GM23338 (cell line): ENCODE results near the gene DRGX. TPM values are rescaled to one million over a fixed set of nuclear protein-coding genes. Genes with fewer than 3 reads are reported as not detected.

Experiments used
- ATAC-seq: fragments of 200-7000 bp; cut with Tn5 transposase; 3 replicates; pipeline ENCODE4 v1.9.1; 2020
- DNase-seq: peaks from one replicate; pipeline ENCODE4 v3.0.0-alpha.2; 2015; ENCODE audit warnings: low spot score
- H2AFZ ChIP-seq: fragments of 200-600 bp; sonication (generic); 2 replicates; pipeline ENCODE4 v1.8.0; 2016; ENCODE audit warnings: antibody characterized with exemption, mild to moderate bottlenecking, moderate library complexity
- H3F3A ChIP-seq: fragments of 200-600 bp; sonication (generic); replicated peaks from 2 replicates; pipeline ENCODE4 v1.8.0; 2017; ENCODE audit warnings: antibody characterized with exemption, mixed run types, low read depth
- H3K27ac ChIP-seq: fragments of 200-600 bp; sonication (generic); 2 replicates; pipeline ENCODE4 v1.6.1; 2016; ENCODE audit warnings: low read depth
- H3K27me3 ChIP-seq: fragments of 200-600 bp; sonication (generic); 2 replicates; pipeline ENCODE4 v1.8.0; 2016; ENCODE audit warnings: mild to moderate bottlenecking, mixed run types, moderate library complexity; ENCODE audit not compliant: insufficient read depth
- H3K36me3 ChIP-seq: fragments of 200-600 bp; sonication (generic); 2 replicates; pipeline ENCODE4 v1.8.0; 2016; ENCODE audit warnings: mild to moderate bottlenecking; ENCODE audit not compliant: insufficient read depth
- H3K4me1 ChIP-seq: fragments of 200-600 bp; sonication (generic); 2 replicates; pipeline ENCODE4 v1.8.0; 2016; ENCODE audit warnings: mild to moderate bottlenecking, moderate library complexity; ENCODE audit not compliant: insufficient read depth
- H3K4me2 ChIP-seq: fragments of 200-600 bp; sonication (generic); 2 replicates; pipeline ENCODE4 v1.7.1; 2017; ENCODE audit warnings: mixed run types
- H3K4me3 ChIP-seq: fragments of 200-600 bp; sonication (generic); 2 replicates; pipeline ENCODE4 v1.6.1; 2016; ENCODE audit warnings: mixed run types
- H3K79me2 ChIP-seq: fragments of 200-600 bp; sonication (generic); replicated peaks from 2 replicates; pipeline ENCODE4 v1.8.0; 2017; ENCODE audit warnings: mild to moderate bottlenecking; ENCODE audit not compliant: insufficient read depth
- H3K9me2 ChIP-seq: fragments of 200-600 bp; sonication (generic); 2 replicates; pipeline ENCODE4 v1.8.0; 2017; ENCODE audit not compliant: insufficient read depth
- H4K20me1 ChIP-seq: fragments of 200-600 bp; sonication (generic); replicated peaks from 2 replicates; pipeline ENCODE4 v1.8.0; 2017; ENCODE audit warnings: mild to moderate bottlenecking; ENCODE audit not compliant: insufficient read depth
- H3K27ac Mint-ChIP-seq: 2 replicates; pipeline ENCODE4 v1.8.0; 2020; ENCODE audit warnings: inconsistent platforms, mild to moderate bottlenecking, moderate library complexity, mixed read lengths
- H3K27me3 Mint-ChIP-seq: 3 replicates; pipeline ENCODE4 v1.8.0; 2022; ENCODE audit warnings: low read depth, mild to moderate bottlenecking, moderate library complexity, mixed read lengths, inconsistent platforms; ENCODE audit not compliant: insufficient read depth, poor library complexity
- H3K36me3 Mint-ChIP-seq: 3 replicates; pipeline ENCODE4 v1.8.0; 2021; ENCODE audit warnings: low read depth, mild to moderate bottlenecking, inconsistent platforms, moderate library complexity, mixed read lengths
- H3K4me1 Mint-ChIP-seq: 3 replicates; pipeline ENCODE4 v1.8.0; 2020; ENCODE audit warnings: mild to moderate bottlenecking, inconsistent platforms, mixed read lengths
- H3K4me3 Mint-ChIP-seq: 3 replicates; pipeline ENCODE4 v1.8.0; 2021; ENCODE audit warnings: moderate library complexity, mild to moderate bottlenecking, inconsistent platforms, mixed read lengths
- H3K9me3 Mint-ChIP-seq: 3 replicates; pipeline ENCODE4 v1.8.0; 2020; ENCODE audit warnings: moderate library complexity, mild to moderate bottlenecking, inconsistent platforms, mixed read lengths
- EZH2 ChIP-seq: fragments of 200-600 bp; sonication (generic); IDR thresholded peaks from one replicate; pipeline ENCODE4 v1.8.0; 2017; ENCODE audit warnings: antibody characterized with exemption, mild to moderate bottlenecking, low read depth; ENCODE audit not compliant: unreplicated experiment
- ZNF114 ChIP-seq: fragments of 250-450 bp; sonication (Bioruptor Pico); IDR thresholded peaks from 2 replicates; pipeline ENCODE4 v1.5.0; 2020; ENCODE audit warnings: mild to moderate bottlenecking, moderate library complexity
- polyA plus RNA-seq: library from polyadenylated mRNA; unstranded; fragments of >200 nt; fragmentation: Nextera tagmentation; extraction: Ambion mirVana; gene quantifications from 2 replicates; pipeline ENCODE4 v1.2.1, GENCODE V29; 2016
- total RNA-seq: library from RNA; depleted of rRNA; stranded (reverse); fragments of >200 nt; shearing (Covaris generic); gene quantifications from 2 replicates; pipeline ENCODE4 v1.2.3, GENCODE V29; 2014
- TF ChIP-seq, protein P1 (sequence below), 2 experiments: fragments of 200-600 bp in 1 of 2; sonication (generic) in 1 of 2; conservative IDR thresholded peaks; 2 replicates each; pipeline versions ENCODE4 v1.5.1 to v1.6.1; 2016 to 2017; ENCODE audit warnings: antibody characterized with exemption in 2 of 2, low read depth in 2 of 2, mild to moderate bottlenecking in 2 of 2, moderate library complexity in 1 of 2
- TF ChIP-seq, protein P2 (sequence below): IDR thresholded peaks from one replicate; pipeline ENCODE4 v1.6.1; 2018; ENCODE audit warnings: antibody characterized with exemption; ENCODE audit not compliant: unreplicated experiment
- TF ChIP-seq, protein P3 (sequence below): IDR thresholded peaks from 2 replicates; pipeline ENCODE4 v1.6.1; 2016; ENCODE audit warnings: antibody characterized with exemption
- TF ChIP-seq, protein P4 (sequence below): fragments of 250-450 bp; sonication (Bioruptor Pico); IDR thresholded peaks from 2 replicates; pipeline ENCODE4 v1.5.0; 2020; ENCODE audit warnings: mild to moderate bottlenecking, moderate library complexity

Gene DRGX
- total and polyA plus RNA-seq, 2 experiments from 2014 or later = not detected

DNA sequence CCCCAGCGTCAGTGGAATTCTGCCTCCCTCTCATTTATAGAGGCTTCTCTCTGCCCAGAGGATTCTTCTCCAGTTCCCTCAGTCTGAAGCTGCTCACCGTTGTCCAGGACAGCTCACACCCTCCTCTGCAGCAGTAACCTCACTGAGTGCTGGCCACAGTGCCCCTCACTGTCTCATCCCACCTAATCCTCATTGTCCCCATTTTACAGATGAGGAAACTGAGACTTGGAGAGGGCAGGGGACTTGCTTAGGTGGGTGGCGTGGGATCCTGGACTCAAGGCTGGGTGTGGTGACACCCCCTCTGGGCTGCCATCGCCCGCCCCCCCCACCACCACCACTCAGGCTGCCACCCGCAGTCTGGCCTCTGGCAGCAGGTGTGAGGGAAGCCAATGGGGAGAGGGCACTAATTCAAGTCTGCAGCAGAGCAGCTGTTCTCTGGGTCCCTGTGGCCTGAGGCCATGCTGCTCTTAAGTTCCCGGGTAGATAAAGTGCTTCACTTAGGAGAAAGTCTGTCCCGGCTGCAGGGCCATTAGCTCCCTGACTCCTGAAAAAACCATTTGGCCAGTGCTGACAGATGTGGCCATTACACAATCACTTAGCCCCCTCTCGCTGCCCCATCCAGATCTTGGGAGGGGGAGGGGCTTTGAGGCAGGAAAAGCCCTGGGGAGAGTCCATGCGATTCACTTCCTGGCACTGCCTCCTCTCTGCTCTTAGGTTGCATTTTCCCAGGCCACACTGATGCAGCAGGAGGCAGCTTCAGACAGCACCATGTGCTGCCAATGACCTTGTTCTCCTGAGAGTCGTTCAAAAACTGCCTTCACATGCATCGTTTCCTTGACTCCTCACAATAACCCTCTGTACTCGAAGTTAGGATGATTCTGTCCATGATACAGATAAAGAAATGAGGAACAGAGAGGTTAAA, 36.3 kb downstream of the DRGX start:
- Histone ChIP-seq H3K4me2 (0 out of 2 replicates have a peak overlapping the region, but pooled peaks have one; percentile 38), H3F3A (no peaks in the 10 kb centered on the region), H3K79me2 (no peaks in the 10 kb centered on the region), H3K27ac (no peak overlapping the region; the same call in 1 of the 2 replicates), H2AFZ (peak overlapping the region; percentile 95), H3K4me1 (peaks cover 11% of the 10 kb centered on the region), H3K36me3 (no peaks in the 10 kb centered on the region), H4K20me1 (no peaks in the 10 kb centered on the region), H3K27me3 (no peaks in the 10 kb centered on the region), H3K9me2 (no peaks in the 10 kb centered on the region), H3K4me3 (no peak overlapping the region)
- TF ChIP-seq, protein P1, sequence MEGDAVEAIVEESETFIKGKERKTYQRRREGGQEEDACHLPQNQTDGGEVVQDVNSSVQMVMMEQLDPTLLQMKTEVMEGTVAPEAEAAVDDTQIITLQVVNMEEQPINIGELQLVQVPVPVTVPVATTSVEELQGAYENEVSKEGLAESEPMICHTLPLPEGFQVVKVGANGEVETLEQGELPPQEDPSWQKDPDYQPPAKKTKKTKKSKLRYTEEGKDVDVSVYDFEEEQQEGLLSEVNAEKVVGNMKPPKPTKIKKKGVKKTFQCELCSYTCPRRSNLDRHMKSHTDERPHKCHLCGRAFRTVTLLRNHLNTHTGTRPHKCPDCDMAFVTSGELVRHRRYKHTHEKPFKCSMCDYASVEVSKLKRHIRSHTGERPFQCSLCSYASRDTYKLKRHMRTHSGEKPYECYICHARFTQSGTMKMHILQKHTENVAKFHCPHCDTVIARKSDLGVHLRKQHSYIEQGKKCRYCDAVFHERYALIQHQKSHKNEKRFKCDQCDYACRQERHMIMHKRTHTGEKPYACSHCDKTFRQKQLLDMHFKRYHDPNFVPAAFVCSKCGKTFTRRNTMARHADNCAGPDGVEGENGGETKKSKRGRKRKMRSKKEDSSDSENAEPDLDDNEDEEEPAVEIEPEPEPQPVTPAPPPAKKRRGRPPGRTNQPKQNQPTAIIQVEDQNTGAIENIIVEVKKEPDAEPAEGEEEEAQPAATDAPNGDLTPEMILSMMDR (conservative IDR thresholded peaks at IDR 0.05; ENCODE audit: low read depth in 2 of 2) = 0 out of 4 replicates have a peak, but pooled peaks of 1 of the 2 experiments have one; percentile 8
- TF ChIP-seq, protein P2, sequence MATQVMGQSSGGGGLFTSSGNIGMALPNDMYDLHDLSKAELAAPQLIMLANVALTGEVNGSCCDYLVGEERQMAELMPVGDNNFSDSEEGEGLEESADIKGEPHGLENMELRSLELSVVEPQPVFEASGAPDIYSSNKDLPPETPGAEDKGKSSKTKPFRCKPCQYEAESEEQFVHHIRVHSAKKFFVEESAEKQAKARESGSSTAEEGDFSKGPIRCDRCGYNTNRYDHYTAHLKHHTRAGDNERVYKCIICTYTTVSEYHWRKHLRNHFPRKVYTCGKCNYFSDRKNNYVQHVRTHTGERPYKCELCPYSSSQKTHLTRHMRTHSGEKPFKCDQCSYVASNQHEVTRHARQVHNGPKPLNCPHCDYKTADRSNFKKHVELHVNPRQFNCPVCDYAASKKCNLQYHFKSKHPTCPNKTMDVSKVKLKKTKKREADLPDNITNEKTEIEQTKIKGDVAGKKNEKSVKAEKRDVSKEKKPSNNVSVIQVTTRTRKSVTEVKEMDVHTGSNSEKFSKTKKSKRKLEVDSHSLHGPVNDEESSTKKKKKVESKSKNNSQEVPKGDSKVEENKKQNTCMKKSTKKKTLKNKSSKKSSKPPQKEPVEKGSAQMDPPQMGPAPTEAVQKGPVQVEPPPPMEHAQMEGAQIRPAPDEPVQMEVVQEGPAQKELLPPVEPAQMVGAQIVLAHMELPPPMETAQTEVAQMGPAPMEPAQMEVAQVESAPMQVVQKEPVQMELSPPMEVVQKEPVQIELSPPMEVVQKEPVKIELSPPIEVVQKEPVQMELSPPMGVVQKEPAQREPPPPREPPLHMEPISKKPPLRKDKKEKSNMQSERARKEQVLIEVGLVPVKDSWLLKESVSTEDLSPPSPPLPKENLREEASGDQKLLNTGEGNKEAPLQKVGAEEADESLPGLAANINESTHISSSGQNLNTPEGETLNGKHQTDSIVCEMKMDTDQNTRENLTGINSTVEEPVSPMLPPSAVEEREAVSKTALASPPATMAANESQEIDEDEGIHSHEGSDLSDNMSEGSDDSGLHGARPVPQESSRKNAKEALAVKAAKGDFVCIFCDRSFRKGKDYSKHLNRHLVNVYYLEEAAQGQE = no peak
- TF ChIP-seq, protein P3, sequence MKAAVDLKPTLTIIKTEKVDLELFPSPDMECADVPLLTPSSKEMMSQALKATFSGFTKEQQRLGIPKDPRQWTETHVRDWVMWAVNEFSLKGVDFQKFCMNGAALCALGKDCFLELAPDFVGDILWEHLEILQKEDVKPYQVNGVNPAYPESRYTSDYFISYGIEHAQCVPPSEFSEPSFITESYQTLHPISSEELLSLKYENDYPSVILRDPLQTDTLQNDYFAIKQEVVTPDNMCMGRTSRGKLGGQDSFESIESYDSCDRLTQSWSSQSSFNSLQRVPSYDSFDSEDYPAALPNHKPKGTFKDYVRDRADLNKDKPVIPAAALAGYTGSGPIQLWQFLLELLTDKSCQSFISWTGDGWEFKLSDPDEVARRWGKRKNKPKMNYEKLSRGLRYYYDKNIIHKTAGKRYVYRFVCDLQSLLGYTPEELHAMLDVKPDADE = no peak
- H3K4me3 Mint-ChIP-seq = no peak overlapping the region
- H3K4me1 Mint-ChIP-seq = peaks cover 10% of the 10 kb centered on the region; the same call in 2 of the 3 replicates
- DNase-seq (peak; percentile 62), ATAC-seq (peak; percentile 75)
- H3K27me3 Mint-ChIP-seq = no peaks in the 10 kb centered on the region
- H3K9me3 Mint-ChIP-seq = peaks cover 2% of the 10 kb centered on the region; the same call in 1 of the 3 replicates
- no peaks in the 10 kb centered on the region for H3K36me3 Mint-ChIP-seq
- H3K27ac Mint-ChIP-seq = no peak overlapping the region

DNA sequence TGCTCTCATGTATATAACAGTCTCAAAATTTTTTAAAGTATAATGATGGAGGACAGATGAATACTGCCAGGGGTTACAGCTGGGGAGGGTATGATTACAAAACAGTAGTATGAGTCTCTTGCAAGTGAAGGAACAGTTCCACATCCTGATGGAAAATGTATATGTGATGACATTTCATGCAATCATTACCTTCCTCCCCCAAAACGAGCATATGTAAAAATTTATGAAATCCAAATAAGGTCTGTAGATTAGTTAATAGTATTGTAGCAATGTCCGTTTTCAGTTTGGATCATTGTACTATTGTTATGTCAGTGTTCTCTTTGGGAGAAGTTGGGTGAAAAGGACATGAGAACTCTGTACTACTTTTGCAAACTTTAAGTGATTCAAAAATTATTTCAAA, 38.0 kb downstream of the DRGX start:
- H3F3A ChIP-seq = no peaks in the 10 kb centered on the region
- no peak overlapping the region for H2AFZ ChIP-seq
- H3K27me3 ChIP-seq = no peaks in the 10 kb centered on the region
- ATAC-seq = no peak
- H3K9me2 ChIP-seq = no peaks in the 10 kb centered on the region
- H3K36me3 ChIP-seq = no peaks in the 10 kb centered on the region
- Mint-ChIP-seq H3K4me1 (peaks cover 10% of the 10 kb centered on the region; the same call in 2 of the 3 replicates), H3K36me3 (no peaks in the 10 kb centered on the region), H3K27ac (no peak overlapping the region), H3K9me3 (peaks cover 2% of the 10 kb centered on the region; the same call in 1 of the 3 replicates), H3K27me3 (no peaks in the 10 kb centered on the region), H3K4me3 (no peak overlapping the region)
- no peak for DNase-seq
- no peaks in the 10 kb centered on the region for H4K20me1 ChIP-seq
- no peak overlapping the region for H3K4me3 ChIP-seq
- no peak overlapping the region for H3K27ac ChIP-seq
- no peaks in the 10 kb centered on the region for H3K79me2 ChIP-seq
- no peak overlapping the region for H3K4me2 ChIP-seq
- H3K4me1 ChIP-seq = peaks cover 11% of the 10 kb centered on the region
- TF ChIP-seq, protein P4, sequence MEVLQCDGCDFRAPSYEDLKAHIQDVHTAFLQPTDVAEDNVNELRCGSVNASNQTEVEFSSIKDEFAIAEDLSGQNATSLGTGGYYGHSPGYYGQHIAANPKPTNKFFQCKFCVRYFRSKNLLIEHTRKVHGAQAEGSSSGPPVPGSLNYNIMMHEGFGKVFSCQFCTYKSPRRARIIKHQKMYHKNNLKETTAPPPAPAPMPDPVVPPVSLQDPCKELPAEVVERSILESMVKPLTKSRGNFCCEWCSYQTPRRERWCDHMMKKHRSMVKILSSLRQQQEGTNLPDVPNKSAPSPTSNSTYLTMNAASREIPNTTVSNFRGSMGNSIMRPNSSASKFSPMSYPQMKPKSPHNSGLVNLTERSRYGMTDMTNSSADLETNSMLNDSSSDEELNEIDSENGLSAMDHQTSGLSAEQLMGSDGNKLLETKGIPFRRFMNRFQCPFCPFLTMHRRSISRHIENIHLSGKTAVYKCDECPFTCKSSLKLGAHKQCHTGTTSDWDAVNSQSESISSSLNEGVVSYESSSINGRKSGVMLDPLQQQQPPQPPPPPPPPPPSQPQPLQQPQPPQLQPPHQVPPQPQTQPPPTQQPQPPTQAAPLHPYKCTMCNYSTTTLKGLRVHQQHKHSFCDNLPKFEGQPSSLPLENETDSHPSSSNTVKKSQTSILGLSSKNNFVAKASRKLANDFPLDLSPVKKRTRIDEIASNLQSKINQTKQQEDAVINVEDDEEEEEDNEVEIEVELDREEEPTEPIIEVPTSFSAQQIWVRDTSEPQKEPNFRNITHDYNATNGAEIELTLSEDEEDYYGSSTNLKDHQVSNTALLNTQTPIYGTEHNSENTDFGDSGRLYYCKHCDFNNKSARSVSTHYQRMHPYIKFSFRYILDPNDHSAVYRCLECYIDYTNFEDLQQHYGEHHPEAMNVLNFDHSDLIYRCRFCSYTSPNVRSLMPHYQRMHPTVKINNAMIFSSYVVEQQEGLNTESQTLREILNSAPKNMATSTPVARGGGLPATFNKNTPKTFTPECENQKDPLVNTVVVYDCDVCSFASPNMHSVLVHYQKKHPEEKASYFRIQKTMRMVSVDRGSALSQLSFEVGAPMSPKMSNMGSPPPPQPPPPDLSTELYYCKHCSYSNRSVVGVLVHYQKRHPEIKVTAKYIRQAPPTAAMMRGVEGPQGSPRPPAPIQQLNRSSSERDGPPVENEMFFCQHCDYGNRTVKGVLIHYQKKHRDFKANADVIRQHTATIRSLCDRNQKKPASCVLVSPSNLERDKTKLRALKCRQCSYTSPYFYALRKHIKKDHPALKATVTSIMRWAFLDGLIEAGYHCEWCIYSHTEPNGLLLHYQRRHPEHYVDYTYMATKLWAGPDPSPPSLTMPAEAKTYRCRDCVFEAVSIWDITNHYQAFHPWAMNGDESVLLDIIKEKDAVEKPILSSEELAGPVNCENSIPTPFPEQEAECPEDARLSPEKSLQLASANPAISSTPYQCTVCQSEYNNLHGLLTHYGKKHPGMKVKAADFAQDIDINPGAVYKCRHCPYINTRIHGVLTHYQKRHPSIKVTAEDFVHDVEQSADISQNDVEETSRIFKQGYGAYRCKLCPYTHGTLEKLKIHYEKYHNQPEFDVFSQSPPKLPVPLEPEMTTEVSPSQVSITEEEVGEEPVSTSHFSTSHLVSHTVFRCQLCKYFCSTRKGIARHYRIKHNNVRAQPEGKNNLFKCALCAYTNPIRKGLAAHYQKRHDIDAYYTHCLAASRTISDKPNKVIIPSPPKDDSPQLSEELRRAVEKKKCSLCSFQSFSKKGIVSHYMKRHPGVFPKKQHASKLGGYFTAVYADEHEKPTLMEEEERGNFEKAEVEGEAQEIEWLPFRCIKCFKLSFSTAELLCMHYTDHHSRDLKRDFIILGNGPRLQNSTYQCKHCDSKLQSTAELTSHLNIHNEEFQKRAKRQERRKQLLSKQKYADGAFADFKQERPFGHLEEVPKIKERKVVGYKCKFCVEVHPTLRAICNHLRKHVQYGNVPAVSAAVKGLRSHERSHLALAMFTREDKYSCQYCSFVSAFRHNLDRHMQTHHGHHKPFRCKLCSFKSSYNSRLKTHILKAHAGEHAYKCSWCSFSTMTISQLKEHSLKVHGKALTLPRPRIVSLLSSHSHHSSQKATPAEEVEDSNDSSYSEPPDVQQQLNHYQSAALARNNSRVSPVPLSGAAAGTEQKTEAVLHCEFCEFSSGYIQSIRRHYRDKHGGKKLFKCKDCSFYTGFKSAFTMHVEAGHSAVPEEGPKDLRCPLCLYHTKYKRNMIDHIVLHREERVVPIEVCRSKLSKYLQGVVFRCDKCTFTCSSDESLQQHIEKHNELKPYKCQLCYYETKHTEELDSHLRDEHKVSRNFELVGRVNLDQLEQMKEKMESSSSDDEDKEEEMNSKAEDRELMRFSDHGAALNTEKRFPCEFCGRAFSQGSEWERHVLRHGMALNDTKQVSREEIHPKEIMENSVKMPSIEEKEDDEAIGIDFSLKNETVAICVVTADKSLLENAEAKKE = no peak
- no peak for TF ChIP-seq ZNF114 (CRISPR knock-in tag)
- no peak for TF ChIP-seq EZH2
